AG04449 (cell line): Measurements from ENCODE around the gene DNLZ.
"Not testable (repeated sequence)": the region's sequence is repeated elsewhere in the genome, so short reads cannot be mapped to it uniquely, and the experiment has no call there.

Source experiments
- CTCF ChIA-PET: fragments of 350-600 bp; formaldehyde crosslinking; extraction: SDS; loops from one replicate; lab custom pipeline; 2021; ENCODE audit warnings: antibody characterized with exemption; lab: Yijun Ruan, JAX
- POLR2A ChIA-PET: fragments of 400-600, 350-600 bp; formaldehyde crosslinking; extraction: SDS; loops from one replicate; lab custom pipeline; 2020; ENCODE audit warnings: antibody characterized with exemption, inconsistent platforms; lab: Yijun Ruan, JAX
- DNase-seq: peaks from one replicate; pipeline ENCODE4 v3.0.0-alpha.2; 2010; ENCODE audit warnings: low read depth, low spot score
- H3K4me3 ChIP-seq: 2 replicates; pipeline ENCODE4 v1.5.1; 2011; ENCODE audit warnings: low read depth, mild to moderate bottlenecking, control low read depth, low read length
- CTCF ChIP-seq: IDR thresholded peaks from one replicate; pipeline ENCODE4 v1.5.1; 2011; ENCODE audit warnings: mild to moderate bottlenecking, moderate library complexity, low read length, control low read depth, inconsistent platforms; ENCODE audit not compliant: insufficient read depth; ENCODE audit errors: missing control alignments

Gene DNLZ

DNA sequence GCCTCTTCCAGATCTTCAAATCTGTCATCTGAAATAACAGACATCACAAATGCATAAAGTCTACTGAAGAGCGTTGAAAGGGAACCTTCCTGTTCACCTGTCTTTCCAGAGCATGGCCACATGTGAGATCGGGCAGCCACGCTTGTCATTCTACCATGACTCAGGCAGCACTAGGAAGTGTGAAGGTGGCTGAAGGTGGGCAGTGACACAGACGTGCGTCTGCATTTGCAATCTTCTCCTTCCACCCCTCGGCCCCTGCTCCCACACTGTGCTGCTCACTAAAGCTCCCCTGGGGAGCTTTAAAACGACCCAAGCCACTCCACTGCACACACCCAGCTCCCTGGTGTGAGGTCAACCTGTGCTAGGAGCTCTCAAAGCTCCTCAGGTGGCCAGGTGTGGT lies 44.4 kb upstream of the DNLZ start:
- DNase-seq = no peak
- ChIA-PET CTCF (interaction anchor here (1.0 to 3.5 kb wide), 3 partner anchors 8 to 95 kb away, joined by 3 to 41 read pairs (median 22); partner anchors contain the start of gene SNAPC4), POLR2A (interaction anchor here (1.0 to 1.1 kb wide), 2 partner anchors 12 to 29 kb away, joined by 3 read pairs; no protein-coding TSS in a partner anchor)
- H3K4me3 ChIP-seq = no peak overlapping the region
- TF ChIP-seq CTCF = no peak

GRCh38 chr9:136407061-136407460 lies 43.5 kb upstream of the DNLZ start:
- POLR2A ChIA-PET, DNase-seq, H3K4me3 ChIP-seq: not testable (repeated sequence)
- CTCF ChIA-PET = interaction anchor here (3.5 kb wide), 1 partner anchor 94 kb away, joined by 22 read pairs; no protein-coding TSS in a partner anchor

DNA sequence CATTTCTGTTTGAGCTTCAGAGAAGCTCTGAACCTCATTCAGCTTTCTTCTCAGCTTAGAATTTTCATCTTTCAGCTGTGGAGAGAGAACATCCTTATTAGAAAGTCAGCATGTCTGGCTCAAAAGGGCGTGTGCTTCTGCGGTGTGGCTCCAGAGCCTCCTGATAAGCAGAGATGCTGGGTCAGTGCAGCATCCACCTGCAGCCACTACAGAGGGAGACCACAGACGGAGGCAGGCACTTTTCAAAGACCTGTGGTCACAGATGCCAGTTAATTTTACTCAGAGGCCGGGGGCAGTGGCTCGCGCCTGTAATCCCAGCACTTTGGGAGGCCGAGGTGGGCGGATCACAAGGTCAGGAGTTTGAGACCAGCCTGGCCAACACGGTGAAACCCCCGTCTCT lies 42.4 kb upstream of the DNLZ start:
- POLR2A ChIA-PET, CTCF ChIA-PET, DNase-seq: not testable (repeated sequence)

GRCh38 chr9:136405481-136405880 lies 41.9 kb upstream of the DNLZ start:
- no peak overlapping the region for H3K4me3 ChIP-seq
- ChIA-PET CTCF (no interaction called here), POLR2A (no interaction called here)
- DNase-seq = no peak
- no peak for TF ChIP-seq CTCF

More for the DNA sequence above, 42.4 kb upstream of the DNLZ start:
- H3K4me3 ChIP-seq = not testable (repeated sequence)

- no peak for TF ChIP-seq CTCF
- ChIA-PET CTCF (interaction anchor here (9.7 kb wide), 1 partner anchor 92 kb away, joined by 142 read pairs; no protein-coding TSS in a partner anchor), POLR2A (no interaction called here)
- H3K4me3 ChIP-seq = no peak overlapping the region
- no peak for DNase-seq
Observed at GRCh38 chr9:136404801-136405136, 41.2 kb upstream of the DNLZ start.

GRCh38 chr9:136403915-136404800 lies 40.6 kb upstream of the DNLZ start:
- ChIA-PET CTCF (interaction anchor here (0.5 to 9.7 kb wide), 3 partner anchors 9 to 91 kb away, joined by 3 to 142 read pairs (median 35); no protein-coding TSS in a partner anchor), POLR2A (no interaction called here)
- no peak for TF ChIP-seq CTCF
- H3K4me3 ChIP-seq = no peak overlapping the region
- DNase-seq = no peak

DNA sequence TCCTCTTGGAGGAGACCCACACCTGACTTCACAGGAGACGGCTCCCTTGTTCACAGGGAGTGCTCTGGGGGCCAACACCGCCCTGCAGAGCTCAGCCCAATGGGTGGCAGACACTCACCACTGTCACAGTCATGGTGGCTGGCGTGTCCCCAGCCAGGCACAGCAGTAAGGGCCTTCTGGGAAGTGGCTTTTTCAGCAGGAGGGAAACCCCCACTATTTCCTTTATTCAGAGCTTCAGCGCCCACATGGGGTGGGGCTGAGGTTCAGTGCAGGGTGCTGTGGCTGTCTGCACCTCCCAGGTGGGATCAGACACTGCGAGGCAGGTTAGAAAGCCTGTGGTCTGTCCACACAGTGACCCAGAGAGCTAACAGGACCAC lies 40.0 kb upstream of the DNLZ start:
- POLR2A ChIA-PET = no interaction called here
- H3K4me3 ChIP-seq = no peak overlapping the region

More for the DNA sequence above, 40.0 kb upstream of the DNLZ start:
- CTCF ChIA-PET = interaction anchor here (0.5 to 9.7 kb wide), 3 partner anchors 9 to 91 kb away, joined by 3 to 142 read pairs (median 35); no protein-coding TSS in a partner anchor
- DNase-seq = no peak
- no peak for TF ChIP-seq CTCF
